ENCODE data around the gene ZNF536.

GRCh38 chr19:30557927-30558557, 185.9 kb downstream of the ZNF536 start:
- TF ChIP-seq, protein P1, sequence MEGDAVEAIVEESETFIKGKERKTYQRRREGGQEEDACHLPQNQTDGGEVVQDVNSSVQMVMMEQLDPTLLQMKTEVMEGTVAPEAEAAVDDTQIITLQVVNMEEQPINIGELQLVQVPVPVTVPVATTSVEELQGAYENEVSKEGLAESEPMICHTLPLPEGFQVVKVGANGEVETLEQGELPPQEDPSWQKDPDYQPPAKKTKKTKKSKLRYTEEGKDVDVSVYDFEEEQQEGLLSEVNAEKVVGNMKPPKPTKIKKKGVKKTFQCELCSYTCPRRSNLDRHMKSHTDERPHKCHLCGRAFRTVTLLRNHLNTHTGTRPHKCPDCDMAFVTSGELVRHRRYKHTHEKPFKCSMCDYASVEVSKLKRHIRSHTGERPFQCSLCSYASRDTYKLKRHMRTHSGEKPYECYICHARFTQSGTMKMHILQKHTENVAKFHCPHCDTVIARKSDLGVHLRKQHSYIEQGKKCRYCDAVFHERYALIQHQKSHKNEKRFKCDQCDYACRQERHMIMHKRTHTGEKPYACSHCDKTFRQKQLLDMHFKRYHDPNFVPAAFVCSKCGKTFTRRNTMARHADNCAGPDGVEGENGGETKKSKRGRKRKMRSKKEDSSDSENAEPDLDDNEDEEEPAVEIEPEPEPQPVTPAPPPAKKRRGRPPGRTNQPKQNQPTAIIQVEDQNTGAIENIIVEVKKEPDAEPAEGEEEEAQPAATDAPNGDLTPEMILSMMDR (conservative IDR thresholded peaks at IDR 0.05; ENCODE audit: low read depth, low read length) = no peak
- no peak for TF ChIP-seq EZH2phosphoT487 (IDR thresholded peaks at IDR 0.05; ENCODE audit: borderline replicate concordance, low read length)
- no peak for TF ChIP-seq EZH2 (IDR thresholded peaks at IDR 0.05; ENCODE audit: low read length, unreplicated experiment)
